HG02763 (cell line): ENCODE data around the gene WDR45.

Source experiments
- ATAC-seq: cut with Tn5 transposase; IDR thresholded peaks from one replicate; pipeline ENCODE4 v1.9.1; 2021; ENCODE audit warnings: mild to moderate bottlenecking, moderate library complexity; ENCODE audit not compliant: unreplicated experiment

Gene WDR45

GRCh38 chrX:49075347-49075746 lies 4.3 kb downstream of the WDR45 start:
- no peak for ATAC-seq

- no peak for ATAC-seq
These were observed 5.8 kb downstream of the WDR45 start, which contains the start of gene PRAF2 for GRCh38 chrX:49073601-49074575. TSS of gene PRAF2 (minus strand) at chrX:49074002. CDS start at chrX:49073987, 15 bp downstream.

- no peak for ATAC-seq
These were observed 7.0 kb downstream of the WDR45 start for GRCh38 chrX:49072712-49073095.

- ATAC-seq = no peak
These were observed 7.6 kb downstream of the WDR45 start for GRCh38 chrX:49071877-49072711.

GRCh38 chrX:49070988-49071387 lies 8.7 kb downstream of the WDR45 start:
- ATAC-seq = no peak

GRCh38 chrX:49069038-49069437 lies 10.6 kb downstream of the WDR45 start:
- ATAC-seq = no peak

GRCh38 chrX:49067285-49068120 lies 12.2 kb downstream of the WDR45 start:
- ATAC-seq = no peak

- no peak for ATAC-seq
These were observed 13.0 kb downstream of the WDR45 start for GRCh38 chrX:49066690-49067089.

GRCh38 chrX:49066278-49066677 lies 13.4 kb downstream of the WDR45 start:
- ATAC-seq = no peak

- no peak for ATAC-seq
These were observed 15.0 kb downstream of the WDR45 start for GRCh38 chrX:49064735-49065134.

GRCh38 chrX:49064303-49064702 lies 15.4 kb downstream of the WDR45 start:
- ATAC-seq = no peak

- ATAC-seq = no peak
These were observed 16.0 kb downstream of the WDR45 start for GRCh38 chrX:49063715-49064114.

GRCh38 chrX:49061916-49062315 lies 17.8 kb downstream of the WDR45 start:
- no peak for ATAC-seq

GRCh38 chrX:49061490-49061889 lies 18.2 kb downstream of the WDR45 start:
- no peak for ATAC-seq

GRCh38 chrX:49060914-49061313 lies 18.8 kb downstream of the WDR45 start:
- ATAC-seq = no peak

GRCh38 chrX:49059681-49060085 lies 20.0 kb downstream of the WDR45 start:
- no peak for ATAC-seq

GRCh38 chrX:49059201-49059600 lies 20.5 kb downstream of the WDR45 start:
- ATAC-seq = no peak

GRCh38 chrX:49058794-49059193 lies 20.9 kb downstream of the WDR45 start, which contains the start of gene CCDC120:
TSS of gene CCDC120 (plus strand) at chrX:49058999. CDS start at chrX:49062042, 3,043 bp downstream.
- no peak for ATAC-seq

GRCh38 chrX:49054073-49054762 lies 25.5 kb downstream of the WDR45 start:
- no peak for ATAC-seq
